K562 (cell line): Measurements from ENCODE around the gene DRD3. TPM values are rescaled to one million over a fixed set of nuclear protein-coding genes. Genes with fewer than 3 reads are reported as not detected.
A peak's percentile ranks its signal among the peaks of the same experiment; 100 is the strongest.

Source experiments
- ATAC-seq: fragments of 200-7000 bp; cut with Tn5 transposase; 3 replicates; pipeline ENCODE4 v1.9.1; 2020; ENCODE audit warnings: moderate library complexity
- BruUV-seq: library from RNA; stranded (reverse); fragments of 400-500 nt; replicated peaks from 2 replicates; lab custom pipeline; 2021; lab: Mats Ljungman, UMichigan
- CTCF ChIA-PET: fragments of 300-600 bp; formaldehyde crosslinking; extraction: SDS; loops from one replicate; lab custom pipeline; 2021; ENCODE audit warnings: low intra/inter-chr PET ratio; lab: Yijun Ruan, JAX
- POLR2A ChIA-PET: fragments of 300-600, 350-650 bp; sonication (Branson Sonifier 250); formaldehyde crosslinking; extraction: SDS; loops from one replicate; lab custom pipeline; 2021; ENCODE audit warnings: antibody characterized with exemption, inconsistent platforms; lab: Yijun Ruan, JAX
- DNase-seq, 4 experiments: peaks; one replicate each; pipeline versions ENCODE4 v3.0.0 to v3.0.0-alpha.2; 2011 to 2018; ENCODE audit warnings: low spot score in 3 of 4, mixed read lengths in 3 of 4; ENCODE audit errors: extremely low read depth in 1 of 4
- FAIRE-seq: peaks from 2 replicates; lab custom pipeline; 2011; peaks lifted over from hg19 to GRCh38; lab: Jason Lieb, UNC
- H2AFZ ChIP-seq: 2 replicates; pipeline ENCODE4 v1.6.0; 2011; ENCODE audit warnings: low read depth, low read length, control low read depth, inconsistent platforms
- H3K27ac ChIP-seq: fragments of 200-600 bp; 3 replicates; pipeline ENCODE4 v1.8.0; 2011; ENCODE audit warnings: low read depth, mild to moderate bottlenecking, control low read depth, inconsistent platforms, low read length, moderate library complexity, mixed read lengths; ENCODE audit errors: extremely low read depth
- H3K27me3 ChIP-seq, 2 experiments: fragments of 300-600 bp in 1 of 2; 2 replicates in 1 of 2; 3 replicates in 1 of 2; pipeline versions ENCODE4 v1.6.0 to v1.8.0; 2011; ENCODE audit warnings: inconsistent platforms in 2 of 2, low read length in 2 of 2, mild to moderate bottlenecking in 1 of 2, mixed read lengths in 1 of 2, moderate library complexity in 1 of 2; ENCODE audit not compliant: control insufficient read depth in 2 of 2, insufficient read depth in 2 of 2
- H3K36me3 ChIP-seq: fragments of 300-600 bp; 3 replicates; pipeline ENCODE4 v1.8.0; 2011; ENCODE audit warnings: mild to moderate bottlenecking, low read length, inconsistent platforms; ENCODE audit not compliant: control insufficient read depth, insufficient read depth
- H3K4me1 ChIP-seq, 2 experiments: fragments of 200-600 bp in 1 of 2; replicated peaks in 1 of 2; 2 replicates in 1 of 2; 3 replicates in 1 of 2; pipeline versions ENCODE4 v1.5.1 to v1.8.0; 2011; ENCODE audit warnings: inconsistent platforms in 2 of 2, low read length in 2 of 2, mild to moderate bottlenecking in 1 of 2, mixed read lengths in 1 of 2, moderate library complexity in 1 of 2; ENCODE audit not compliant: control insufficient read depth in 2 of 2, insufficient read depth in 2 of 2
- H3K4me2 ChIP-seq: 2 replicates; pipeline ENCODE4 v1.6.1; 2011; ENCODE audit warnings: low read length, control low read depth, inconsistent platforms, mixed read lengths; ENCODE audit not compliant: insufficient read depth
- H3K4me3 ChIP-seq: fragments of 200-600 bp; sonication (generic), shearing (Covaris generic); 2 replicates; pipeline ENCODE4 v1.5.1; 2016; ENCODE audit warnings: control low read depth, inconsistent platforms
- H3K79me2 ChIP-seq: fragments of 200-600 bp; 3 replicates; pipeline ENCODE4 v1.8.0; 2011; ENCODE audit warnings: low read length, inconsistent platforms; ENCODE audit not compliant: control insufficient read depth, insufficient read depth
- H3K9ac ChIP-seq, 2 experiments: 2 replicates each; pipeline versions ENCODE4 v1.6.0 to v1.6.1; 2011; ENCODE audit warnings: low read depth in 2 of 2, low read length in 2 of 2, control low read depth in 1 of 2, inconsistent platforms in 1 of 2, mild to moderate bottlenecking in 1 of 2, mixed read lengths in 1 of 2; ENCODE audit not compliant: insufficient read depth in 1 of 2
- H3K9me1 ChIP-seq: one replicate; pipeline ENCODE4 v1.6.0; 2011; ENCODE audit warnings: inconsistent platforms, mild to moderate bottlenecking, low read length, moderate library complexity; ENCODE audit not compliant: control insufficient read depth, insufficient read depth
- H3K9me3 ChIP-seq: replicated peaks from 2 replicates; pipeline ENCODE4 v1.5.1; 2011; ENCODE audit warnings: low read depth, low read length, inconsistent platforms; ENCODE audit not compliant: control insufficient read depth, insufficient read depth
- H4K20me1 ChIP-seq: replicated peaks from 2 replicates; pipeline ENCODE4 v1.6.1; 2011; ENCODE audit warnings: low read length, inconsistent platforms, mixed read lengths; ENCODE audit not compliant: control insufficient read depth, insufficient read depth
- EHMT2 ChIP-seq: fragments of 450-650 bp; IDR thresholded peaks from 2 replicates; pipeline ENCODE4 v1.6.1; 2018; ENCODE audit warnings: antibody characterized with exemption
- GTF2A2 ChIP-seq: IDR thresholded peaks from 2 replicates; pipeline ENCODE4 v1.6.1; 2016; ENCODE audit warnings: mild to moderate bottlenecking, missing genetic modification characterization, missing compliant biosample characterization
- WGBS: fragments of 100-300 bp; shearing (Covaris generic); methylation state at CpG from one replicate; pipeline ENCODE4 v1.1.6; 2016; ENCODE audit warnings: low coverage, mixed read lengths; ENCODE audit not compliant: insufficient coverage; ENCODE audit errors: missing lambda C conversion rate; 5-methylcytosine and 5-hydroxymethylcytosine counted together
- in situ Hi-C: fragments of 300-500 bp; cut with MboI; formaldehyde crosslinking; loops from 4 replicates; pipeline ENCODE4 v1.15.0; 2018; ENCODE audit warnings: inconsistent platforms, mixed read lengths
- intact Hi-C: fragments of 100-400 bp; cut with micrococcal nuclease; formaldehyde crosslinking; loops from 2 replicates; pipeline ENCODE4 v1.14.2; 2022
- polyA plus RNA-seq, 8 experiments: library from polyadenylated mRNA; depleted of rRNA in 4 of 8; stranded (reverse) in 5 of 8; unstranded in 3 of 8; fragments of >200 nt; fragmentation: Nextera tagmentation in 2 of 8; fragmentation: Illumina TruSeq in 1 of 8; extraction: Ambion mirVana in 2 of 8; extraction: Trizol in 1 of 8; gene quantifications; 2 replicates each; pipeline versions ENCODE4 v1.2.1 to v1.2.3, GENCODE V29; 2011 to 2014; ENCODE audit warnings: inconsistent platforms in 1 of 8, missing spikeins in 1 of 8
- total RNA-seq, 7 experiments: library from RNA; depleted of rRNA in 6 of 7; stranded (reverse); fragments of >200 nt in 6 of 7; fragmentation: Illumina TruSeq in 2 of 7; extraction: Trizol in 2 of 7; gene quantifications; 2 replicates each; pipeline versions ENCODE4 v1.2.1 to v1.2.3, GENCODE V29; 2011 to 2021; ENCODE audit warnings: low replicate concordance in 1 of 7
- TF ChIP-seq, protein P1 (sequence below), 2 experiments: fragments of 450-650 bp; formaldehyde crosslinking in 1 of 2; IDR thresholded peaks; 2 replicates each; pipeline versions ENCODE4 v1.4.0 to v1.6.1; 2014 to 2020; ENCODE audit warnings: mild to moderate bottlenecking in 2 of 2, borderline replicate concordance in 1 of 2, low read depth in 1 of 2
- TF ChIP-seq, protein P2 (sequence below), 3 experiments: IDR thresholded peaks in 2 of 3; conservative IDR thresholded peaks in 1 of 3; 2 replicates each; pipeline ENCODE4 v1.5.1; 2011 to 2012; ENCODE audit warnings: low read length in 3 of 3, mild to moderate bottlenecking in 3 of 3, control low read depth in 2 of 3, improper control_type of control experiment in 1 of 3, inconsistent platforms in 1 of 3, low read depth in 1 of 3, mixed read lengths in 1 of 3, moderate library complexity in 1 of 3; ENCODE audit not compliant: insufficient read depth in 2 of 3

The DRD3 gene
- total and polyA plus RNA-seq, 9 of the 15 experiments (the other 6 are each of a cell fraction or from before 2014, with no cell fraction given) = not detected

- Histone ChIP-seq H3K79me2 (no peaks in the 10 kb centered on the region), H3K9me1 (no peaks in the 10 kb centered on the region), H3K27me3 (no peaks in the 10 kb centered on the region), H3K4me2 (no peak overlapping the region), H3K9ac (no peak overlapping the region), H3K36me3 (no peaks in the 10 kb centered on the region), H2AFZ (no peak overlapping the region), H3K4me1 (no peaks in the 10 kb centered on the region), H3K27ac (no peak overlapping the region), H4K20me1 (no peaks in the 10 kb centered on the region), H3K9me3 (no peaks in the 10 kb centered on the region), H3K4me3 (no peak overlapping the region)
- whole genome bisulfite sequencing = 7% methylated on average over 2 of the region's 2 CpGs
- DNase-seq = no peak
- 0 out of 3 replicates have a peak, but pooled peaks have one; percentile 42 for ATAC-seq
- FAIRE-seq = no peak
- TF ChIP-seq GTF2A2 (tag) = no peak
- TF ChIP-seq, protein P1, sequence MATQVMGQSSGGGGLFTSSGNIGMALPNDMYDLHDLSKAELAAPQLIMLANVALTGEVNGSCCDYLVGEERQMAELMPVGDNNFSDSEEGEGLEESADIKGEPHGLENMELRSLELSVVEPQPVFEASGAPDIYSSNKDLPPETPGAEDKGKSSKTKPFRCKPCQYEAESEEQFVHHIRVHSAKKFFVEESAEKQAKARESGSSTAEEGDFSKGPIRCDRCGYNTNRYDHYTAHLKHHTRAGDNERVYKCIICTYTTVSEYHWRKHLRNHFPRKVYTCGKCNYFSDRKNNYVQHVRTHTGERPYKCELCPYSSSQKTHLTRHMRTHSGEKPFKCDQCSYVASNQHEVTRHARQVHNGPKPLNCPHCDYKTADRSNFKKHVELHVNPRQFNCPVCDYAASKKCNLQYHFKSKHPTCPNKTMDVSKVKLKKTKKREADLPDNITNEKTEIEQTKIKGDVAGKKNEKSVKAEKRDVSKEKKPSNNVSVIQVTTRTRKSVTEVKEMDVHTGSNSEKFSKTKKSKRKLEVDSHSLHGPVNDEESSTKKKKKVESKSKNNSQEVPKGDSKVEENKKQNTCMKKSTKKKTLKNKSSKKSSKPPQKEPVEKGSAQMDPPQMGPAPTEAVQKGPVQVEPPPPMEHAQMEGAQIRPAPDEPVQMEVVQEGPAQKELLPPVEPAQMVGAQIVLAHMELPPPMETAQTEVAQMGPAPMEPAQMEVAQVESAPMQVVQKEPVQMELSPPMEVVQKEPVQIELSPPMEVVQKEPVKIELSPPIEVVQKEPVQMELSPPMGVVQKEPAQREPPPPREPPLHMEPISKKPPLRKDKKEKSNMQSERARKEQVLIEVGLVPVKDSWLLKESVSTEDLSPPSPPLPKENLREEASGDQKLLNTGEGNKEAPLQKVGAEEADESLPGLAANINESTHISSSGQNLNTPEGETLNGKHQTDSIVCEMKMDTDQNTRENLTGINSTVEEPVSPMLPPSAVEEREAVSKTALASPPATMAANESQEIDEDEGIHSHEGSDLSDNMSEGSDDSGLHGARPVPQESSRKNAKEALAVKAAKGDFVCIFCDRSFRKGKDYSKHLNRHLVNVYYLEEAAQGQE (IDR thresholded peaks at IDR 0.05; ENCODE audit: borderline replicate concordance) = peak; percentile 35
- TF ChIP-seq, protein P1 (CRISPR knock-in tag; IDR thresholded peaks at IDR 0.05; ENCODE audit: low read depth) = no peak
- TF ChIP-seq EHMT2 = peak; percentile 57
- TF ChIP-seq, protein P2, sequence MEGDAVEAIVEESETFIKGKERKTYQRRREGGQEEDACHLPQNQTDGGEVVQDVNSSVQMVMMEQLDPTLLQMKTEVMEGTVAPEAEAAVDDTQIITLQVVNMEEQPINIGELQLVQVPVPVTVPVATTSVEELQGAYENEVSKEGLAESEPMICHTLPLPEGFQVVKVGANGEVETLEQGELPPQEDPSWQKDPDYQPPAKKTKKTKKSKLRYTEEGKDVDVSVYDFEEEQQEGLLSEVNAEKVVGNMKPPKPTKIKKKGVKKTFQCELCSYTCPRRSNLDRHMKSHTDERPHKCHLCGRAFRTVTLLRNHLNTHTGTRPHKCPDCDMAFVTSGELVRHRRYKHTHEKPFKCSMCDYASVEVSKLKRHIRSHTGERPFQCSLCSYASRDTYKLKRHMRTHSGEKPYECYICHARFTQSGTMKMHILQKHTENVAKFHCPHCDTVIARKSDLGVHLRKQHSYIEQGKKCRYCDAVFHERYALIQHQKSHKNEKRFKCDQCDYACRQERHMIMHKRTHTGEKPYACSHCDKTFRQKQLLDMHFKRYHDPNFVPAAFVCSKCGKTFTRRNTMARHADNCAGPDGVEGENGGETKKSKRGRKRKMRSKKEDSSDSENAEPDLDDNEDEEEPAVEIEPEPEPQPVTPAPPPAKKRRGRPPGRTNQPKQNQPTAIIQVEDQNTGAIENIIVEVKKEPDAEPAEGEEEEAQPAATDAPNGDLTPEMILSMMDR (IDR thresholded peaks at IDR 0.05 in 2 of 3, conservative IDR thresholded peaks at IDR 0.05 in 1 of 3; ENCODE audit: insufficient read depth in 2 of 3, low read depth in 1 of 3, low read length in 3 of 3) = peak in 2 of 3 experiments; percentile 17 to 20; a peak in 2 of 6 replicates
- intact Hi-C loops (no loop called here), in situ Hi-C loops (no loop called here)
- ChIA-PET CTCF (no interaction called here), POLR2A (no interaction called here)
- BruUV-seq = no TSS peak
Measured at GRCh38 chr3:114179575-114179974, 723 bp upstream of the DRD3 start.
